Right ventricle myocardium superior (tissue), 1 donor: Measurements from ENCODE around the gene SYNE2. TPM values are rescaled to one million over a fixed set of nuclear protein-coding genes. Genes with fewer than 3 reads are reported as not detected.

Source experiments
- ATAC-seq: fragments of 200-7000 bp; cut with Tn5 transposase; one replicate; pipeline ENCODE4 v1.9.1; 2020; ENCODE audit warnings: mild to moderate bottlenecking; ENCODE audit not compliant: poor library complexity
- DNase-seq: peaks from one replicate; pipeline ENCODE4 v3.0.0-alpha.2; 2020
- intact Hi-C: fragments of 100-400 bp; cut with DNase I; formaldehyde crosslinking; loops from one replicate; pipeline ENCODE4 v1.11.2; 2022
- microRNA-seq: library from miRNA; unstranded; fragments of <30 nt; microRNA quantifications from one replicate; pipeline ENCODE4 v1.2.0, GENCODE V29; 2020
- total RNA-seq: library from RNA; stranded (reverse); fragmentation: NEBNext Ultra II Directional; extraction: Animal tissue kit (Norgen Biotek cat#: 25700); gene quantifications from one replicate; pipeline ENCODE4 v1.2.1, GENCODE V29; 2021
- donor health status: DM: no; HTN: yes; CAD: no; lungs with severe emphysema.

The SYNE2 gene
- total RNA-seq, 1 donor from 2014 or later, result 193 TPM

DNA sequence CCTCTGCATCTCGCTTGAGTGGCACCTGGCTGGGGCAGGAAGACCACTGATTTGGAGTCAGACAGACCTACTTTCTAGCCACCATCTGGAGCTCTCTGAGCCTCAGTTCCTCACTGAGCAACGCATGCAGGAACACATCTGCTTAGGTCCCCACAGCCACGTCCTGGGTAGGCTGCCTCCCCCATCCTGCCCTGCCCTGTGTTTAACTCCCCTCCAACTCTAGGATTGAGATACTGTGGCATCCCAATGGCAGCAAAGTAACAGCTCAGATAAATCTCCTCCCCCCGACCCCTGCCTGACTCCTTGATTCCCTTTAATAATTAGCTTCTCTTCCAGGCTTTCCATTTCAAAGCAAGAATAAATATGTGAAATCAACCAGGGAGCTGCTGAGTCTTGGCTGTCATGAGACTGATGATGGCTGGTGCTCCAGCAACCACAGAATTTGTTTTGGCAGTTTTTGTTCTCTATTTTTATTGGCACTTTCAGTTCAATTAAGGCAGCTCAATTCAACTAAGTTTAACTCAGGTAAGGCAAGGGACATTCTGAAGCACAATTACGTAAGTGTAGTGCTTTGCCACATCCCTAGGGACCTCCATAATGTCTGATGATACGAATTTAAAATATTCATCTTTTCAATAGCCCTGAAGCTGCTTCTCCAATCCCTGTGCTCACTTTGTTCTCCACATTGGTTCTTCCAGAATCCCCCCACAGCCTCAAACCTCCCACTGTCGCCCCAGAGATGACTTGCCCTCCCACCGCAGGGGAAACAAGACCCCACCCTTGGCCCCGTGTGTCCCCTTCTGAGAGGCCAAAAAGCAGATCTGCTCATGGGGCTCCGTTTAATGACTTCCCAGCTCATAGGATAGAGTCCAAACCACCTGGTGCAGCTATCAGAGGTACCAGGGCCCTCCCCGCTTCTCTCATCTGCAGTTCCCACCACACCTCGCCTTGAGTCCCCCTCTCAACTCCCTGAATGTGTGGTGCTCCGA lies 383.1 kb downstream of the SYNE2 start:
- DNase-seq (no peak), ATAC-seq (no peak)
- intact Hi-C loops, result no loop called here

DNA sequence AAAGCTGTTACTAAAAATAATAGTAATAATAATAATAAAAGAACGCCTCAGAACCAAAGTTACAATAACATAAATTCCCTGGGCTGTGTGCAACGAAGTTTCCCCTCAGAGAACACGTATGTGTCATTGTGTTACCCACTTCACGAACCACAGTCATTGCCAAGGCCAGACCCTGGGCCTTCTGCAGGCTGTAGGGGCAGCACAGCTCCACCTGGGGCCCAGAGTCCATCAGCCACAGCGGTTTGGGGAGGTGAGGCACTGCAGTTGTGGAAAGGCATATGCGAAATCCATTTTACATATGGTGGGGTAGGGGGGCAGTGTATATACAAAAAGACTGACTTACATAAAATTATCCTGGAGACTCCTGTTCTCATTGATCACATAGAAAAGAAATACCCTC lies 385.2 kb downstream of the SYNE2 start:
- DNase-seq (no peak), ATAC-seq (no peak)
- intact Hi-C loops, result no loop called here

DNA sequence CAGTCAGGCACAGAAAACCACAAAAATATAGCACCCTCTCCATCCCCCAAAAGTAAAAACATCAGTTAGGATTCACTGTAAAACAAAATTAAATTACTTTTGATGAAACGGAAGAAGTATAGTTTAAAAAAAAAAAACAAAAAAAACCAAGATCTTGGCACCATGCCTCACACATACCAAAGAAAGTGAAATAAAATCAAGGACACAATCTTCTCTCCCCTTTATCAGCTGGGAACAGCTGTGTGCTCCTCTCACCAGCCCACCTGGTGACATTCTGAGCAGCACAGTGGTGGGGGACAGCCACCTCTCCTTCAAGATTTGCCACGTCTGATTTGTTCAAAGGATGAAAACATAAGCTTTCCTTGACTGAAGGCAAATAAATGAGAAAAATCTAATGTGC lies 385.8 kb downstream of the SYNE2 start:
- DNase-seq, result no peak

DNA sequence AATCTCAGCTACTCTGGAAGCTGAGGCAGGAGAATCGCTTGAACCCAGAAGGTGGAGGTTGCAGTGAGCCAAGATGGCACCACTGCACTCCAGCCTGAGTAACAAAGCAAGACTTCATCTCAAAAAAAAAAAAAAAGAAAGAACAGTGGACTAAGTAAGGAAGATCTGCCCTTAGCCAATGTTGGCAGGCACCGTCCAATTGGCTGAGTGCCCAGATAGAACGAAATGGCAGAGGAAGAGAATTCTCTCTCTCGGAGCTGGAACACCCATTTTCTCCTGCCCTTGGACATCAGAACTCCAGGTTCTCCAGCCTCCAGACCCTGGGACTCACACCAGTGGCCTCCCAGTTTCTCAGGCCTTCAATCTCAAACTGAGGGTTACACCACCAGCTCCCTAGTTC lies 391.5 kb downstream of the SYNE2 start:
- ATAC-seq, result peak; percentile 65
- DNase-seq, result peak; percentile 57
- intact Hi-C loops, result no loop called here

More for the DNA sequence above, 385.8 kb downstream of the SYNE2 start:
- ATAC-seq, result no peak
- intact Hi-C loops, result no loop called here

DNA sequence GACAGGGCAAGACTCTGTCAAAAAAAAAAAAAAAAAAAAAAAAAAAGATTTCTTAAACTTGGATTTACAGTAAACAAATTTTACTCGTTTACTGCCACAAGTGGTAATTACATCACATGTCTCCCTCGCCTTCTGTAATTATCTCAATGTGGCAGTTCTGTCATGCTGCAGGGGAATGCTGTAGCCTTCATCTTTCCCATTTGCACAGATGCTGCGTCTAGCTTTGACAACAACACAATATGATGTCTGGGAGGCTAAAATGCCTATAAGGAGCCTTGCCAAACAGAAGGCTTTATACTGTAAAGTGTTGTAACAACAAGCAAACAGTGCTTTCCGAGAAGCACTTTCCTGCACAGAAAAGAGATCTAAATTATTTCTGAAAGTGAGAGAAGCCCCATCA lies 392.7 kb downstream of the SYNE2 start:
- intact Hi-C loops, result no loop called here
- ATAC-seq (no peak), DNase-seq (no peak)

DNA sequence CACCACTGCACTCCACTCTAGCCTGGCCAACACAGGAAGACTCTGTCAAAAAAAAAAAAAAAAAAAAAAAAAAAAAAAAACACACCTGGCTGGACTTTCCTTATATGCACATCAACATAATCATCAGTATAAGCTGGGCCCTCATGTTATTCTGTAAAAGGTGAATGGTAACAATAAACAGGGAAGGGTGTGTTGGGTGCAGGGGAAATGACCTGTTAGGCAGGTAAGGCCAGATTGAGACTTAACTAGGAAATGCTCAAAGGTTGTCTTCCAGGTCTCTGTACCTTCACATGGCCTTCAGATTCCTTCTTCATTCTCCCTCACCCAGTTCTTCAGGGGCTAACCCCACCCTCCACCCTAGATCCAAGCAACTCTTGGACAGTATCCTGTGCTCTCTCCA lies 393.9 kb downstream of the SYNE2 start:
- intact Hi-C loops, result no loop called here
- no peak for ATAC-seq

DNA sequence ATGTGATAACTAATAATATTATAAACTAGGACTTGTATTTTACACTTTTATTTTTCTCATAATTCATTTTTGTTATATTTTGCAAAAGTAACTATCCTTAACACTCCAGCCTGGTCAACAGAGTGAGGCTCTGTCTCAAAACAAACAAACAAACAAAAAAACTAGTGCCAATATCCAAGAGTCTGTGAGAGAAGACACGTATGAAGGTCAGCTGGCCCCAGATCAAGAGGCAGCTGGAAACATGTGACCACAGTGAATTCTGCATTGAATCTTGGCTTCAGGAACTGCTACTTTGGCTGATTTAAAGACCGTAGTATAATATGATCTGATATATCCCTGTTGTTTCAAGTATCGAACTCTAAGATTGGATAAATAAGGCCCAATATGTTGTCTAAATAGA lies 394.4 kb downstream of the SYNE2 start:
- no peak for ATAC-seq
- DNase-seq, result no peak
- intact Hi-C loops, result no loop called here

More for the DNA sequence above, 393.9 kb downstream of the SYNE2 start:
- no peak for DNase-seq

DNA sequence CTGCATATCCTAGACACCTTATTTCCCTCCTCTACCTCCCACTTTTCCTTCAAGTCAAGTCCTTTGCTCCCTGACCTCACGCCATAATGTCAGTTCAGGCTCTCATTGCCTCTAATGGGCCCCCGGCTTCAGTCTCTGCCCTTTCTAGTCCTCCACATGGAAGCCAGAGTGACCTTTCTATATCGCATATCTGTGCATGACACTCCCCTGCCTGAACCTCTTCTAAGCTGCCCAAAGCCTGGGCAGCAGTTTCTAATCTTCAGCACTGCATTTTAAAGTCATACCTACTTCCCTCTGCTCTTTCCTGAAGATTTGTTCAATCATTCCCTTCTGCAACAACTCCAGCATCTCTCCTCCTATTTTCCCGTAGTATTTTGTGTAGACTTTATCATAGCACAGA lies 395.9 kb downstream of the SYNE2 start:
- intact Hi-C loops, result no loop called here
- DNase-seq, result no peak
- ATAC-seq, result peak; percentile 53

DNA sequence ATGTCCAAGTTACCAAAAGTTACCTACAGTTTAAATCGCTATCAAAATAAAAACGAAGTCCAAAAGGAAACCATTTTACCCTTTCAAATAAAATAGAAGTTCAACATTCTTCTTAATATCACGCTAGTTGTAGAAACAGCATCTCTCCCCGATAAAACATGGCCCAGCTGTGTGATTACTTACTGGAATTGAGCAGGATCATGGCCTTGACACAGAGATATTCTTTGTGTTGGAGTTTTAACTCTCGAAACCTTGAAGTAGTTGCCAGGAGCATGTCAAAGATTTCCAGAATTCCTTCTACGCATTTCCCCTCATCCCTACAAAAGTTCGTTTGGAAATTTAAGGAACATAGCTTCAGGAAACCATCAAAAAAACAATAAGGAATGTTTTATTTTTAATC lies 396.6 kb downstream of the SYNE2 start:
- DNase-seq (no peak), ATAC-seq (no peak)
- intact Hi-C loops, result no loop called here

DNA sequence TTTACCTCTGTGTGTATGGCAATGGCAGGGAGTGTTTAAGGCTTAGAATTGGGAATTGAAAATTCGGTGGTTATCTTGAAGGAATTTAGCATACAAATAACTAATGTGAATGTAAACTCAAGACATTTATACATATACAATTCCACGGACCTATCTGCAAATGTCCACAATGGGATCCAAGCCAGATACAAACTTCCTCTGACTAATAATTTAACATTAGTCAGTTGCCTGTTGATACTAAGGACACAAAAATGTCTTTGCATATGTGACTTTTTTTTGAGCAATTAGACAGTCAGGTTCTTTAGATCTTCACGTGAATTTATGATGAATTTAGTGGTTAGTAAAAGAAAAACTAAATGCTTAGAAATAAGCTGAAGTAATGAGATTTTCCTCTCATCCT lies 400.9 kb downstream of the SYNE2 start:
- intact Hi-C loops, result no loop called here
- ATAC-seq (no peak), DNase-seq (no peak)

DNA sequence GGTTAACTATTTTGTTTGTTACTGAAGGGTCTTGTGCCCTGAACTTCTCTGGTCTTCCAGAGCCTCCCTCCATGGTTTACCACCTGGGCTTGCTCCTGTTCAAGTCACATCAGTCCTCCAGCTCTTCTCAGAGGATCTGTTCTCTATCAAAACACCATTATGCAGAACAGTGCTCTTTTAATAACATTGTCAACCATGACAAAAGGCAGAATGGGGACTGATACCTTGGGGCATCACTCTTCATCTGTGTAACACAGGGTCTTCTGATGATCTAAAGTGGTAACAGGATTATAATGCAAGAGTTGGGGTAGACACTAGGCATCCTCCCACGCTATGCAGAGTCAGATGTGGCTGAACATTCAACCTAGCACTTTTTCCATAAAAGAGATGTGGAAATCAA lies 403.0 kb downstream of the SYNE2 start:
- no peak for ATAC-seq
- no peak for DNase-seq
- intact Hi-C loops, result no loop called here

DNA sequence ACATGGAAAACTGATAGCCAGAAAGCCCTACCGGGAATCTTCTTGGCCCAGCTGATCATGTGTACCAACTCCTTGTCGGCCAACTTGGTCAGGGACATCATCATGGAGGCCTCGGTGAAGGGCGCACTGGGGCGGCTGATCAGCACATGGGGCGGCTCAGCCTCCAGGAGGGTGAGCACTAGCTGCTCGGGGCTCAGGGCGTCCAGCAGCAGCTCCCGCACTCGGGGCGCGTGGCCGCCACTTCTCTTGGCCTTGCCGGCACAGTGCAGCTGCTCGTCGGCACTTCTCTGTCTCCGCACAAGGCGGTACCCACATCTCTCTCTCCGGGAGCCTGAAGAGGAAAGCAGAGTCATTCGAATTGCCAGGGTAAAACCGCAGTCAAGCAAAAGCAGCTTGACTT lies 407.6 kb downstream of the SYNE2 start:
- no peak for ATAC-seq
- intact Hi-C loops, result no loop called here
- no peak for DNase-seq

DNA sequence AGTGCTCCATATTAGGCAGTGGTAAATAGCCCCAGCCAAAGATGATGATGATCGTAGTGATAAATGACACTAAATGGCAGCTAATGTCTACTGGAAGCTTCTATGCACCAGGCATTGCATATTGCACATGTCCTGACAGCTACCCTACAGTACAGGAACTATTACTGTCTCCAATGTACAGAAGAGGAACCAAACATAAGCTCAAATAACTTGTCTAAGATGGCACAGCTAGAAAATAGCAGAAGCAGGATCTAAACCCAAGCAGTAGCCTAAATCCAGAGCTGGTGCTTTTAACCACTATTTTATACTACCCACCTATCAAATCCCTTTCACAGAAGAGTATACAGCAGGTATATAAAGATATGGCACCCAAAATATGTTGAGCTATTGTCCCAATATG lies 412.4 kb downstream of the SYNE2 start:
- no peak for ATAC-seq
- no peak for DNase-seq
- intact Hi-C loops, result no loop called here

DNA sequence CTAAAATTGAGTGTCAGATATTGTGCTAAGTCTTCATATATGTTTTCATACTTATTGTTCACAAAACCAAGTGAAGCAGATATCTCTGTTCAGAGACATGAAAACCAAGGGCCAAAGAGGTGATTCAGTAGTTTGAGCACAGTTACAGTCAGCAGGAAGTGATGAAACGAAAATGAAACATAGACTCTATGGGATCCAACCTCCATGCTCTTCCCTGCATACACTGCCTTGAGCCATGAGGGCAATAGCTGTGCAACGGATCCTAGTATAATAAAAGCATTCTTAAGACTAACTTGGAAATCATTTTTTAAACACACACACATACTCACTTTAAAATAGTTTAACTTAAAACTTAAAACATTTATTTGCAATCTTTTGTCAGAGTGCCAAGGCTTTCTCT lies 413.4 kb downstream of the SYNE2 start:
- no peak for DNase-seq
- intact Hi-C loops, result no loop called here
- ATAC-seq, result no peak

DNA sequence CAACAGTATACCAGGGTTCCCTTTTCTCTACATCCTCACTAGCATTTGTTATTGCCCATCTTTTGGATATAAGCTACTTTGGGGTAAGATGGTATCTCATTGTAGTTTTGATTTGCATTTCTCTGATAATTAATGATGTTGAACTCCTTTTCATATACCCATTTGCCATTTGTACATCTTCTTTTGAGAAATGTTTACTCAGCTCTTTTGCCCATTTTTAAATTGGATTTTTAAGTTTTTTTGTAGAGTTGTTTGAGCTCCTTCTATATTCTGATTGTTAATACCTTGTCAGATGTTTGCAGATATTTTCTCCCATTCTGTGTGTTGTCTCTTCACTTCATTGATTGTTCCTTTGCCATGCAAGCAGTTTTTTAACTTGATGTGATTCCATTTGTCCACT lies 419.2 kb downstream of the SYNE2 start:
- no peak for ATAC-seq

More for the DNA sequence above, 419.2 kb downstream of the SYNE2 start:
- no peak for DNase-seq
- intact Hi-C loops, result no loop called here

Small RNA genes lying within 50 kb of the gene (microRNA-seq; reads per million reads assigned to microRNA genes)
- not detected for gene MIR548H1

Other genes starting within 250 kb of the SYNE2 start
- gene WDR89, start 211.1 kb upstream of the SYNE2 start, total RNA-seq, result 5.0 TPM
- 5.6 TPM for gene SGPP1, start 124.9 kb upstream of the SYNE2 start, total RNA-seq